ENCODE measurements around the gene ANXA5. TPM values are rescaled to one million over a fixed set of nuclear protein-coding genes. Genes with fewer than 3 reads are reported as not detected.
"Not testable (repeated sequence)": the region's sequence is repeated elsewhere in the genome, so short reads cannot be mapped to it uniquely, and the experiment has no call there.

ANXA5 gene
- total RNA-seq, 2 donors from 2014 or later, result 212 to 241 TPM

DNA sequence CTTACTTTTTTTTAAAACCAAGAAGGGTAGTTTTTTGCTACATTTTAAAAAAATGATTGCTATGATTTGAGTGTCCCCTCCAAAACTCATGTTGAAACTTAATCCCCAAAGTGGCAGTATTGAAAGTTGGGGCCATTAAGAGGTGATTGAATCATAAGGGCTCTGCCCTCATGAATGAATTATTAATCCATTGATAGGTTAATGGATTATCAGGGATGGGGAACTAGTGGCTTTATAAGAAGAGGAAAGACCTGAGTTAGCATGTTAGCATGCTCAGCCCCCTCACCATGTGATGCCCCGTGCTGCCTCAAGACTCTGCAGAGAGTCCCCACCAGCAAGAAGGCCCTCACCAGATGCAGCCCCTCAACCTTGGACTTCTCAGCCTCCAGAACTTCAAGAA is 37.2 kb upstream of the ANXA5 start:
- WGBS, 2 experiments (ENCODE audit: insufficient coverage in 1 of 2, insufficient read length in 1 of 2), result 100% methylated on average over 1 of the region's 1 CpG
- no peak overlapping the region for H3K4me3 Mint-ChIP-seq
- no peaks in the 10 kb centered on the region for H3K36me3 ChIP-seq (ENCODE audit: control insufficient read depth, insufficient read depth, low read length)
- no peaks in the 10 kb centered on the region for H3K4me1 Mint-ChIP-seq
- no peaks in the 10 kb centered on the region for H3K9me3 ChIP-seq (ENCODE audit: control insufficient read depth, low read length)
- no peak overlapping the region for H3K27ac Mint-ChIP-seq
- TF ChIP-seq, protein P1, sequence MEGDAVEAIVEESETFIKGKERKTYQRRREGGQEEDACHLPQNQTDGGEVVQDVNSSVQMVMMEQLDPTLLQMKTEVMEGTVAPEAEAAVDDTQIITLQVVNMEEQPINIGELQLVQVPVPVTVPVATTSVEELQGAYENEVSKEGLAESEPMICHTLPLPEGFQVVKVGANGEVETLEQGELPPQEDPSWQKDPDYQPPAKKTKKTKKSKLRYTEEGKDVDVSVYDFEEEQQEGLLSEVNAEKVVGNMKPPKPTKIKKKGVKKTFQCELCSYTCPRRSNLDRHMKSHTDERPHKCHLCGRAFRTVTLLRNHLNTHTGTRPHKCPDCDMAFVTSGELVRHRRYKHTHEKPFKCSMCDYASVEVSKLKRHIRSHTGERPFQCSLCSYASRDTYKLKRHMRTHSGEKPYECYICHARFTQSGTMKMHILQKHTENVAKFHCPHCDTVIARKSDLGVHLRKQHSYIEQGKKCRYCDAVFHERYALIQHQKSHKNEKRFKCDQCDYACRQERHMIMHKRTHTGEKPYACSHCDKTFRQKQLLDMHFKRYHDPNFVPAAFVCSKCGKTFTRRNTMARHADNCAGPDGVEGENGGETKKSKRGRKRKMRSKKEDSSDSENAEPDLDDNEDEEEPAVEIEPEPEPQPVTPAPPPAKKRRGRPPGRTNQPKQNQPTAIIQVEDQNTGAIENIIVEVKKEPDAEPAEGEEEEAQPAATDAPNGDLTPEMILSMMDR (conservative IDR thresholded peaks at IDR 0.05), result no peak
- no peak overlapping the region for H3K27ac ChIP-seq (ENCODE audit: low read depth, low read length)
- DNase-seq, result no peak
- H3K36me3 Mint-ChIP-seq (ENCODE audit: low read depth), result no peaks in the 10 kb centered on the region
- H3K4me1 ChIP-seq (ENCODE audit: control insufficient read depth, insufficient read depth, low read length), result no peaks in the 10 kb centered on the region
- H3K27me3 Mint-ChIP-seq (ENCODE audit: insufficient read depth), result peaks cover 4% of the 10 kb centered on the region
- H3K9me3 Mint-ChIP-seq, result no peaks in the 10 kb centered on the region
- no peak overlapping the region for H3K9ac ChIP-seq (ENCODE audit: extremely low read depth, low read length, poor library complexity, severe bottlenecking)
- H3K27me3 ChIP-seq (ENCODE audit: control insufficient read depth, insufficient read depth, low read length, poor library complexity, severe bottlenecking), result no peaks in the 10 kb centered on the region
- no peak overlapping the region for H3K4me3 ChIP-seq (ENCODE audit: low read length)

DNA sequence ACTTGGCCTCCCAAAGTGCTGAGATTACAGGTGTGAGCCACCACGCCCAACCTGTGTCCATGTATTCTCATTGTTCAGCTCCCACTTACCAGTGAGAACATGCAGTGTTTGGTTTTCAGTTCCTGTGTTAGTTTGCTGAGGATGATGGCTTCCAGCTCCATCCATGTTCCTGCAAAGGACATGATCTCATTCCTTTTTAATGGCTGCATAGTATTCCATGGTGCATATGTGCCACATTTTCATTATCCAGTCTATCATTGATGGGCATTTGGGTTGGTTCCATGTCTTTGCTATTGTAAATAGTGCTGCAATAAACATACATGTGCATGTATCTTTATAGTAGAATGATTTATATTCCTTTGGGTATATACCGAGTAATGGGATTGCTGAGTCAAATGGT is 33.0 kb upstream of the ANXA5 start:
- WGBS, 2 experiments (ENCODE audit: insufficient coverage in 1 of 2, insufficient read length in 1 of 2), result 93% methylated on average over 2 of the region's 2 CpGs; no CpG with 5 or more reads in 1 of the 2 experiments
- not testable (repeated sequence) for H3K9me3 Mint-ChIP-seq; H3K4me1 Mint-ChIP-seq; H3K36me3 ChIP-seq (ENCODE audit: control insufficient read depth, insufficient read depth, low read length); H3K27ac ChIP-seq (ENCODE audit: low read depth, low read length); H3K9me3 ChIP-seq (ENCODE audit: control insufficient read depth, low read length); H3K27me3 ChIP-seq (ENCODE audit: control insufficient read depth, insufficient read depth, low read length, poor library complexity, severe bottlenecking); H3K9ac ChIP-seq (ENCODE audit: extremely low read depth, low read length, poor library complexity, severe bottlenecking); H3K27me3 Mint-ChIP-seq (ENCODE audit: insufficient read depth); H3K27ac Mint-ChIP-seq; H3K4me3 ChIP-seq (ENCODE audit: low read length); H3K36me3 Mint-ChIP-seq (ENCODE audit: low read depth); H3K4me1 ChIP-seq (ENCODE audit: control insufficient read depth, insufficient read depth, low read length); H3K4me3 Mint-ChIP-seq; DNase-seq

DNA sequence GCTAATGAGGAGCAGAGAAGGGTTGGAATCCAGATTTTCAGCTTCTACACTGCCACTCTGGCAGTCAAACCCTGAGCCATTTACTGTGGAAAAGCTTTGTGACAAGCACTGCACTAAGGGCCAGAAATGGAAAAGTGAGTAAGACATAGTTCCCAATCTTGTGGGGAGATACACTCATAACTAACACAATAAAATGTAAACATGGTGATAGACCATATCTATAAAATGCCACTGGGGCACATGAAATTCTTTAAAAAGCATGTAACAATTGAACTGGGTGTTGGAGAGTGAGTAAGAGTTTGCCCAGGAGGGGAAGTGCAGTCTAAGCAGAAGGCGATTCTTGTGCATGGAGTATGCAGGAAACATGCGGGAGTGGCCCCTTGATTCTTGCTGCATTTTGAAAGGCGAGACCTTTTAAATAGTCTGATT is 32.0 kb upstream of the ANXA5 start:
- no peak for DNase-seq
- H3K9me3 ChIP-seq (ENCODE audit: control insufficient read depth, low read length), result no peaks in the 10 kb centered on the region
- H3K4me1 Mint-ChIP-seq, result peaks cover 4% of the 10 kb centered on the region
- 83 to 94% methylated on average over 2 to 3 of the region's 3 CpGs for WGBS, 2 experiments (ENCODE audit: insufficient coverage in 1 of 2, insufficient read length in 1 of 2)
- no peak overlapping the region for H3K4me3 ChIP-seq (ENCODE audit: low read length)
- H3K27ac Mint-ChIP-seq, result no peak overlapping the region
- no peaks in the 10 kb centered on the region for H3K9me3 Mint-ChIP-seq
- H3K27me3 ChIP-seq (ENCODE audit: control insufficient read depth, insufficient read depth, low read length, poor library complexity, severe bottlenecking), result no peaks in the 10 kb centered on the region
- H3K27me3 Mint-ChIP-seq (ENCODE audit: insufficient read depth), result no peaks in the 10 kb centered on the region
- H3K36me3 ChIP-seq (ENCODE audit: control insufficient read depth, insufficient read depth, low read length), result no peaks in the 10 kb centered on the region
- no peaks in the 10 kb centered on the region for H3K36me3 Mint-ChIP-seq (ENCODE audit: low read depth)
- H3K4me3 Mint-ChIP-seq, result no peak overlapping the region
- no peak overlapping the region for H3K9ac ChIP-seq (ENCODE audit: extremely low read depth, low read length, poor library complexity, severe bottlenecking)
- H3K27ac ChIP-seq (ENCODE audit: low read depth, low read length), result no peak overlapping the region
- TF ChIP-seq, protein P1 (conservative IDR thresholded peaks at IDR 0.05), result no peak
- H3K4me1 ChIP-seq (ENCODE audit: control insufficient read depth, insufficient read depth, low read length), result no peaks in the 10 kb centered on the region

DNA sequence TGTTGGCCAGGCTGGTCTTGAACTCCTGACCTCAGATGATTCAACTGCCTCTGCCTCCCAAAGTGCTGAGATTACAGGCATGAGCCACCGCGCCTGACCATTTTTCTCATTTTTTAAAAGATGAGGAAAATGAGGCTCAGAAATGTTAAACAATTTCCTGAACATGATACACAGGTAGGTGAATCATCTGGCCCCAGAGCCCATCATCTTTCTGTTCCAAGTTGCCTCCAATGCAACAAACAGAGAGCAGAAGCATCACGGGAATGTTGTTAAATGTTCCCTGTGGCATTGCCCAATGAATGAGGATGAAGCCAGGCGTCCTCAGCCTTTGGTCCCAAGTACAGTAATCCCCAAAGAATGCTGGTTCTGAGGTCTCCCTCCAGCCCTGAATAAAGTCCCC is 31.3 kb upstream of the ANXA5 start:
- Histone ChIP-seq H3K9me3 (ENCODE audit: control insufficient read depth, low read length) (no peaks in the 10 kb centered on the region), H3K4me1 (ENCODE audit: control insufficient read depth, insufficient read depth, low read length) (no peaks in the 10 kb centered on the region), H3K9ac (ENCODE audit: extremely low read depth, low read length, poor library complexity, severe bottlenecking) (no peak overlapping the region), H3K27me3 (ENCODE audit: control insufficient read depth, insufficient read depth, low read length, poor library complexity, severe bottlenecking) (no peaks in the 10 kb centered on the region), H3K4me3 (ENCODE audit: low read length) (no peak overlapping the region), H3K36me3 (ENCODE audit: control insufficient read depth, insufficient read depth, low read length) (no peaks in the 10 kb centered on the region), H3K27ac (ENCODE audit: low read depth, low read length) (no peak overlapping the region)
- H3K27ac Mint-ChIP-seq, result no peak overlapping the region
- TF ChIP-seq, protein P1 (conservative IDR thresholded peaks at IDR 0.05), result no peak
- peaks cover 4% of the 10 kb centered on the region for H3K4me1 Mint-ChIP-seq
- no peaks in the 10 kb centered on the region for H3K27me3 Mint-ChIP-seq (ENCODE audit: insufficient read depth)
- DNase-seq, result no peak
- no peaks in the 10 kb centered on the region for H3K9me3 Mint-ChIP-seq
- H3K36me3 Mint-ChIP-seq (ENCODE audit: low read depth), result no peaks in the 10 kb centered on the region
- no peak overlapping the region for H3K4me3 Mint-ChIP-seq
- 88 to 100% methylated on average over 1 to 4 of the region's 4 CpGs for WGBS, 2 experiments (ENCODE audit: insufficient coverage in 1 of 2, insufficient read length in 1 of 2)
